ENCODE results near the gene TTC13. TPM values are rescaled to one million over a fixed set of nuclear protein-coding genes. Genes with fewer than 3 reads are reported as not detected.

TTC13 gene
- total RNA-seq, 2 donors from 2014 or later: 3.9 to 5.5 TPM

DNA sequence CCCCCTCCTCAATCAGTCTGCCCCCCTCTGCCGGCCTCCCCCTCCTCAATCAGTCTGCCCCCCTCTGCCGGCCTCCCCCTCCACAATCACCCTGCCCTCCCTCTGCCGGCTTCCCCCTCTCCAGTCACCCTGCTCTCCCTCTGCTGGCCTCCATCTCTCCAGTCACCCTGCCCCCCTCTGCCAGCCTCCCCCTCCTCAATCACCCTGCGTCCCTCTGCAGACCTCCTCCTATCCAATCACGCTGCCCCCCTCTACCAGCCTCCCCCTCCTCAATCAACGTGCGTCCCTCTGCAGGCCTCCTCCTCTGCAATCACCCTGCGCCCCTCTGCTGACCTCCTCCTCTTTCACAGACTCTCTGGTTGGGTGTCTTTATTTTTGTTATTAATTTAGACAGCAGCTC is 98.9 kb downstream of the TTC13 start:
- H3K27ac ChIP-seq: no peak overlapping the region
- no peak for DNase-seq (ENCODE audit: low spot score)
- no peak overlapping the region for H3K4me3 ChIP-seq
- peaks cover 0 to 4% of the 10 kb centered on the region in 2 donors for H3K9me3 ChIP-seq
- H3K4me1 ChIP-seq: peaks cover 0 to 4% of the 10 kb centered on the region in 2 donors
- TF ChIP-seq, protein P1, sequence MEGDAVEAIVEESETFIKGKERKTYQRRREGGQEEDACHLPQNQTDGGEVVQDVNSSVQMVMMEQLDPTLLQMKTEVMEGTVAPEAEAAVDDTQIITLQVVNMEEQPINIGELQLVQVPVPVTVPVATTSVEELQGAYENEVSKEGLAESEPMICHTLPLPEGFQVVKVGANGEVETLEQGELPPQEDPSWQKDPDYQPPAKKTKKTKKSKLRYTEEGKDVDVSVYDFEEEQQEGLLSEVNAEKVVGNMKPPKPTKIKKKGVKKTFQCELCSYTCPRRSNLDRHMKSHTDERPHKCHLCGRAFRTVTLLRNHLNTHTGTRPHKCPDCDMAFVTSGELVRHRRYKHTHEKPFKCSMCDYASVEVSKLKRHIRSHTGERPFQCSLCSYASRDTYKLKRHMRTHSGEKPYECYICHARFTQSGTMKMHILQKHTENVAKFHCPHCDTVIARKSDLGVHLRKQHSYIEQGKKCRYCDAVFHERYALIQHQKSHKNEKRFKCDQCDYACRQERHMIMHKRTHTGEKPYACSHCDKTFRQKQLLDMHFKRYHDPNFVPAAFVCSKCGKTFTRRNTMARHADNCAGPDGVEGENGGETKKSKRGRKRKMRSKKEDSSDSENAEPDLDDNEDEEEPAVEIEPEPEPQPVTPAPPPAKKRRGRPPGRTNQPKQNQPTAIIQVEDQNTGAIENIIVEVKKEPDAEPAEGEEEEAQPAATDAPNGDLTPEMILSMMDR (IDR thresholded peaks at IDR 0.05): no peak
- no peaks in the 10 kb centered on the region for H3K27me3 ChIP-seq
- H3K36me3 ChIP-seq: no peaks in the 10 kb centered on the region

DNA sequence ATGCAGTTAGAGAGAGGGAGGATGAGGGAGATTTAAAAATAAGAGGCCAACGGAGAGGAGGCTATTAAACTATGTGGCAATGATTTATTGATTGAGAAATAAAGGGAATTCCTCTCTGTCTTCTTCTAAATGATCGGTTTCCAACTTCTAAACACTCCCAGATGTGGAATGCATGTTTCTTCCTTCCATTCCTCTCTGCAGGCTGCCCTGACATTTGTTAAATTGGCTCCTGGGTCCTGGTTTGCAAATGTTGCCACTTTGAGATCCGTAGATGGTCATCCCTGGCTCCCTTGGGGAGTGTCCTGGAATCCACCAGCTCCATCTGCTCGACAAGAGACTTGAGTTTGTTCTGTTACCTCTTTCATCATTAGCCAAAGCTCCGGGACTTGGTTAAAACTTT is 100.1 kb downstream of the TTC13 start:
- Histone ChIP-seq H3K27me3 (no peaks in the 10 kb centered on the region), H3K4me1 (peaks cover 0 to 4% of the 10 kb centered on the region in 2 donors), H3K36me3 (no peaks in the 10 kb centered on the region), H3K9me3 (no peaks in the 10 kb centered on the region), H3K27ac (no peak overlapping the region), H3K4me3 (no peak overlapping the region)
- TF ChIP-seq, protein P1 (IDR thresholded peaks at IDR 0.05): no peak
- DNase-seq (ENCODE audit: low spot score): no peak

DNA sequence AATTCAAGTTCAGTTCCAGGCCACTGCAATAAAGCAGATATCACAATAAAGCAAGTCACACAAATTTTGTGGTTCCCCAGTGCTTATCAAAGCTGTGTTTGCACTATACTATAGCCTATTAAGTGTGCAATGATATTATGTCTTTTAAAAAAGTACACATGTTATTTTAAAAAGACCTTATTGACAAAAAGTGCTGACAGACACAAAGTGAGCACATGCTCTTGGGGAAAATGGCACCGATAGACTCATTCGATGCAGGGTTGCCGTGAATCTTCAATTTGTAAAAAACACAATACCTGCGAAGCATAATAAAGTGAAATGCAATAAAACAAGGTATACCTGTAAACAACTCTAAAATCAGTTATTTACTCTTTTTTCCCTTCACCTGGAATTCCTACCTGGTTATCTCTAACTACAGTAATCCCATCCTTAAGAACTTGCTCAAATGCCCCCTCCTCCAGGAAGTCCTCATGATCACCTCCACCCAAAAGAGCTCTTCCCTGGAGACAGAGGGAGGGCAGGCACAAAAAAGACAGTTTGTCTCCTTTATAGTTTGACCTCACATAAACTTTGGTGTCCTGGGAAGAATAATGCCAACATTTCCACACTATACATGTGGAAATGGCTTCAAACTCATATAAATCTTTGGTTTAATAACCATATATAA is 100.6 kb downstream of the TTC13 start:
- TF ChIP-seq, protein P1 (IDR thresholded peaks at IDR 0.05): no peak
- H3K4me3 ChIP-seq: no peak overlapping the region
- H3K9me3 ChIP-seq: no peaks in the 10 kb centered on the region
- H3K27ac ChIP-seq: no peak overlapping the region
- H3K27me3 ChIP-seq: no peaks in the 10 kb centered on the region
- no peaks in the 10 kb centered on the region for H3K36me3 ChIP-seq
- peaks cover 0 to 4% of the 10 kb centered on the region in 2 donors for H3K4me1 ChIP-seq
- no peak for DNase-seq (ENCODE audit: low spot score)

DNA sequence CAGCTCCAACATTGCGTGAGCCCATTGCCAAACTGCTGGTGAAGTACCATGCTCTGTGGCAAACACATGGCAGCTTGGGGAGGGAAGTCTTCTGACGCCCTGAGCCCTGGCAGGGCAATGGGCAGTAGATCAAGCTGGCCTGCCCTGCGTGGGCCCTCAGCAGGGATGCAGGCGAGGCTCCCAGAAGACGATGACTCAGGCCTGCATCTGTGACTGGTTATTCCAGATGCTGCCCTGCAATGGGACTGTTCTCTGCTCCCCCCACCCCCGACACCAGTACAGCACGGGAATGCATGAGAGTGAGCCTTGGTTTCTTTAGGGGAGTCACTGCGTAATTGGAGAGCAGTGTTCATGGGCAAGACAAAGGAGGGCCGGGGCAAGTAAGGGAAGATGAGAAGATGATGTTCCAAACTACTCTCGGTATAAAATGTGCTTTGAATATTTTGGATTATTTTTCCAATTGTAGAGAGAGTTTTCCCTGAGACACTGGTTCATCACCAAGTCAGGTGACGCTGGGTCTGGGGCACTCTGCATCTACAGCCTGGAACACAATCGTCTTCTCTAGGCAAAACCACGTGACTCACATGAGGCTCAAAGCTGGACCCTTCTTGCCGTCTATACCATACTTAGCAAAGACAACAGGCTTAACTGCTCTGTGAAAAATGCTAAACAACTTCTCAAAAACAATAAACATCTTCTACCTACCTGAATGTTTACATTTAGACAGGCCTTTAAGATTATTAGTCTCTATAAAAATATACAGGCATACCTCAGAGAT is 101.3 kb downstream of the TTC13 start:
- Histone ChIP-seq H3K4me1 (peaks cover 0 to 4% of the 10 kb centered on the region in 2 donors), H3K9me3 (no peaks in the 10 kb centered on the region), H3K27me3 (no peaks in the 10 kb centered on the region), H3K4me3 (no peak overlapping the region), H3K36me3 (no peaks in the 10 kb centered on the region), H3K27ac (no peak overlapping the region)
- no peak for DNase-seq (ENCODE audit: low spot score)
- TF ChIP-seq, protein P1 (IDR thresholded peaks at IDR 0.05): no peak

DNA sequence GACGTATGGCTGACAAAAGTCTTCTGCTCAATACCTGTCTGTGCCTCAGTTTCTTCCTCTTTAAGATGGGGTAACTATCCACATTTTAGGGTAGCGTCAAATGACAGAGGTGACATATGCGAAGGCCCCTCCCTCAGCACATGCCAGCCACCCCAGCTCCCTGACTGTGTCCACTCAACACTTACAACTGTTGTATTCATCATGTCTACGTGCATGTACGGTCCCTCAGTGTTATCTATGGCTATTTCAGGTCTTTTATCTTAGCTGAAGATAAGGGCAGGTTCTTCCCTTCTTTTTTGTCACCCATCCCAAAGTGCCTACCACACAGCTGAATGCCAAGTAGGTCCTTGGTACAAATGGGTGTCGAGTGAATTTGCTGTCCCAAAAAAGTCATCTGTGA is 102.0 kb downstream of the TTC13 start:
- TF ChIP-seq, protein P1 (IDR thresholded peaks at IDR 0.05): no peak
- Histone ChIP-seq H3K9me3 (no peaks in the 10 kb centered on the region), H3K27ac (no peak overlapping the region), H3K36me3 (no peaks in the 10 kb centered on the region), H3K4me1 (peaks cover 0 to 4% of the 10 kb centered on the region in 2 donors), H3K27me3 (no peaks in the 10 kb centered on the region), H3K4me3 (no peak overlapping the region)
- no peak for DNase-seq (ENCODE audit: low spot score)
